Body of pancreas (tissue), 4 donors: Measurements from ENCODE around the gene NHERF1. TPM values are rescaled to one million over a fixed set of nuclear protein-coding genes. Genes with fewer than 3 reads are reported as not detected.

Experiments
- ATAC-seq: fragments of 150-250 bp; one replicate; pipeline ENCODE4 v1.9.1; 2016
- DNase-seq, 4 donors: peaks; one replicate each; pipeline ENCODE4 v3.0.0-alpha.2; 2019
- H3K27ac ChIP-seq, 4 donors: fragments of 200-600 bp; sonication (generic); 1 replicate in 3 of 4; 2 replicates in 1 of 4; pipeline versions ENCODE4 v1.5.1 to v1.6.1; 2016 to 2019; ENCODE audit warnings: mild to moderate bottlenecking in 1 of 4, mixed read lengths in 1 of 4, moderate library complexity in 1 of 4
- H3K27me3 ChIP-seq, 2 donors: fragments of 200-600 bp; sonication (generic); one replicate each; pipeline ENCODE4 v1.6.0; 2016; ENCODE audit warnings: mild to moderate bottlenecking in 1 of 2
- H3K36me3 ChIP-seq, 2 donors: fragments of 200-600 bp; sonication (generic); replicated peaks in 1 of 2; 2 replicates each; pipeline ENCODE4 v1.5.1; 2016; ENCODE audit warnings: low read depth in 2 of 2; ENCODE audit not compliant: insufficient read depth in 1 of 2
- H3K4me1 ChIP-seq: fragments of 200-600 bp; sonication (generic); one replicate; pipeline ENCODE4 v1.6.0; 2016
- H3K4me3 ChIP-seq, 2 donors: fragments of 200-600 bp; sonication (generic); 1 replicate in 1 of 2; 2 replicates in 1 of 2; pipeline ENCODE4 v1.5.1; 2016 to 2019
- H3K9me3 ChIP-seq, 3 donors: fragments of 200-600 bp; sonication (generic); 1 replicate in 2 of 3; 2 replicates in 1 of 3; pipeline ENCODE4 v1.5.1; 2016
- CTCF ChIP-seq, 7 experiments: fragments of 450-650 bp in 4 of 7; fragments of 200-600 bp in 3 of 7; sonication (generic) in 3 of 7; IDR thresholded peaks; one replicate each; pipeline ENCODE4 v1.5.1; 2016 to 2019; ENCODE audit warnings: antibody characterized with exemption in 7 of 7
- POLR2A ChIP-seq, 3 donors: fragments of 450-650 bp; IDR thresholded peaks; one replicate each; pipeline ENCODE4 v1.6.1; 2016; ENCODE audit warnings: antibody characterized with exemption in 3 of 3, mild to moderate bottlenecking in 2 of 3
- WGBS, 2 donors: methylation state at CpG; one replicate each; pipeline ENCODE4 v1.1.5; 2017; 5-methylcytosine and 5-hydroxymethylcytosine counted together
- intact Hi-C: fragments of 100-400 bp; cut with DNase I; formaldehyde crosslinking; loops from one replicate; pipeline ENCODE4 v1.15.1; 2023
- total RNA-seq, 2 donors: library from RNA; depleted of rRNA; stranded (reverse); fragments of >200 nt; gene quantifications; one replicate each; pipeline ENCODE4 v1.1.0, GENCODE V29; 2016

NHERF1 gene
- 10 to 100 TPM; 56.6 to 64.9 TPM for total RNA-seq

- DNase-seq (peak; percentile 95 to 97 (median 96)), ATAC-seq (peak; percentile 79)
- peaks cover 58% of the 10 kb centered on the region for H3K4me1 ChIP-seq
- no peaks in the 10 kb centered on the region for H3K36me3 ChIP-seq
- WGBS, 2 donors, result 0% methylated on average over 66 of the region's 90 CpGs; no CpG with 5 or more reads in 1 of the 2 donors
- H3K4me3 ChIP-seq, result peak within 1 kb of the TSS; percentile 89 to 99
- H3K9me3 ChIP-seq, result no peaks in the 10 kb centered on the region
- intact Hi-C loops, result no loop called here
- TF ChIP-seq CTCF (IDR thresholded peaks at IDR 0.05) (peak in 5 of 7 experiments; percentile 12 to 37 (median 33)), POLR2A (IDR thresholded peaks at IDR 0.05) (peak; percentile 99 to 100 (median 99))
- peak within 1 kb of the TSS; percentile 95 to 97 (median 96) for H3K27ac ChIP-seq
- H3K27me3 ChIP-seq, result no peaks in the 10 kb centered on the region
These were observed at the start of gene NHERF1 for GRCh38 chr17:74748529-74749278. Gene NHERF1, plus strand, starts transcription at chr17:74748628. Its CDS starts 219 bp downstream, at chr17:74748847.

GRCh38 chr17:74699236-74699635 lies 49.2 kb upstream of the NHERF1 start:
- intact Hi-C loops, result no loop called here
- no peak overlapping the region for H3K27ac ChIP-seq
- no peaks in the 10 kb centered on the region for H3K4me1 ChIP-seq
- no peaks in the 10 kb centered on the region for H3K27me3 ChIP-seq
- no peak overlapping the region for H3K4me3 ChIP-seq
- DNase-seq (no peak), ATAC-seq (no peak)
- TF ChIP-seq CTCF (IDR thresholded peaks at IDR 0.05) (no peak), POLR2A (IDR thresholded peaks at IDR 0.05) (no peak)
- H3K36me3 ChIP-seq, result no peaks in the 10 kb centered on the region
- H3K9me3 ChIP-seq, result no peaks in the 10 kb centered on the region
- WGBS, 2 donors, result 65 to 68% methylated on average over 9 of the region's 9 CpGs

- Histone ChIP-seq H3K27me3 (no peaks in the 10 kb centered on the region), H3K9me3 (no peaks in the 10 kb centered on the region), H3K27ac (no peak overlapping the region), H3K4me1 (no peaks in the 10 kb centered on the region), H3K36me3 (no peaks in the 10 kb centered on the region), H3K4me3 (no peak overlapping the region)
- 65 to 69% methylated on average over 7 to 9 of the region's 9 CpGs for WGBS, 2 donors
- TF ChIP-seq POLR2A (IDR thresholded peaks at IDR 0.05) (no peak), CTCF (IDR thresholded peaks at IDR 0.05) (no peak)
- ATAC-seq, result no peak
- intact Hi-C loops, result no loop called here
- no peak for DNase-seq
These were observed 46.1 kb upstream of the NHERF1 start for GRCh38 chr17:74702116-74702871.

- ATAC-seq, result no peak
- no peak for TF ChIP-seq POLR2A (IDR thresholded peaks at IDR 0.05)
- H3K9me3 ChIP-seq, result no peaks in the 10 kb centered on the region
- no peak for DNase-seq
- H3K36me3 ChIP-seq, result no peaks in the 10 kb centered on the region
- intact Hi-C loops, result no loop called here
- H3K27ac ChIP-seq, result no peak overlapping the region
- H3K4me3 ChIP-seq, result no peak overlapping the region
- H3K4me1 ChIP-seq, result no peaks in the 10 kb centered on the region
- 31 to 45% methylated on average over 2 of the region's 2 CpGs for WGBS, 2 donors
- H3K27me3 ChIP-seq, result no peaks in the 10 kb centered on the region
These were observed 45.1 kb upstream of the NHERF1 start for GRCh38 chr17:74703311-74703710.

GRCh38 chr17:74704544-74704943 lies 43.9 kb upstream of the NHERF1 start:
- no peaks in the 10 kb centered on the region for H3K36me3 ChIP-seq
- H3K9me3 ChIP-seq, result no peaks in the 10 kb centered on the region
- no peak for TF ChIP-seq CTCF (IDR thresholded peaks at IDR 0.05)
- no peak for TF ChIP-seq POLR2A (IDR thresholded peaks at IDR 0.05)
- H3K27me3 ChIP-seq, result no peaks in the 10 kb centered on the region
- intact Hi-C loops, result no loop called here
- no peak for DNase-seq
- no peak overlapping the region for H3K27ac ChIP-seq
- no peak overlapping the region for H3K4me3 ChIP-seq
- ATAC-seq, result no peak
- 82 to 87% methylated on average over 8 of the region's 8 CpGs for WGBS, 2 donors
- no peaks in the 10 kb centered on the region for H3K4me1 ChIP-seq
